Measurements from ENCODE around the gene LRPAP1.
"Not testable (repeated sequence)": the region's sequence is repeated elsewhere in the genome, so short reads cannot be mapped to it uniquely, and the experiment has no call there.

The LRPAP1 gene

GRCh38 chr4:3517731-3518510, 14.3 kb downstream of the LRPAP1 start:
- DNase-seq, result no peak

DNA sequence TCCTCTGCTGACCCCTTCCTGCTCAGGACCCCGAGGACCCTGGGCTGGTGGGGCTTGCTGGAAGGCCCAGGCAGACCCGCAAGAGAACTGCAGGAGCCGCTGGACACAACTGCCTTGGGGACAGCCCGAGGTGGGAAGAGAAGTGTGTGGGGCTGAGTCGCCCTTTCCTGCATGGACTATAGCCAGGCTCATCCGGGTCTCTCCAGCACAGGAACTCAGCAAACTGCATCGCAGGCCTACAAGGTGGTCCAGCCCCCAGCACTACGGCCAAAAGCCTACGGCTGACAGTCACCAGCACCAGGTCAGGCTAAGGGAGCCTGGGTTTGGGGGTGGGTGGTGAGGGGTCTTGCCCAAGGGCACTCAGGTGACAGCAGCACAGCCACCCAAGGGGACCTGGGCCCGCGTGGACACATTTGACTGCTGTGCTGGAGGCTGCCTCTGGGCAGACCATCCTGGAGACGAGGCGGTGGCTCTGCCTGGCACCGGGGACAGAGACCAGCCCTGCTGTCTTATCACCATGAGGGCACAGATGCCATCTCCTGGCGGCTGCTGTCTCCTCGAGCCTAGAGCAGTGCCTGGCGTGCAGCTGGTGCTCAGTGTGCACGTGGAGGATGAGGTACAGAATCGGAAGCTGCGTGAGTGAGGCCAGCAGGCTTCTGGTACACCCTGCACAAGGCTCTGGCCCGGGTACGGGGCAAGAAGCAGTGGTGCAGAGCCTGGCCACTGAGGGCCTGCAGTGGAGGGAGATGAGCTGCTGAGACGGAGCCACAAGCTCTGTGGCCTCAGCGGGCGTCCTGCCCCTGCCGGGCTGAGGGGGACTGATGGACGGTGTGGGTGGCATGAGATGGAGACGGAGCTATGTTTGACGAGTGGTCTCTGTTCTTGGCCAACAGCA, 15.1 kb downstream of the LRPAP1 start:
- no peak for DNase-seq

DNA sequence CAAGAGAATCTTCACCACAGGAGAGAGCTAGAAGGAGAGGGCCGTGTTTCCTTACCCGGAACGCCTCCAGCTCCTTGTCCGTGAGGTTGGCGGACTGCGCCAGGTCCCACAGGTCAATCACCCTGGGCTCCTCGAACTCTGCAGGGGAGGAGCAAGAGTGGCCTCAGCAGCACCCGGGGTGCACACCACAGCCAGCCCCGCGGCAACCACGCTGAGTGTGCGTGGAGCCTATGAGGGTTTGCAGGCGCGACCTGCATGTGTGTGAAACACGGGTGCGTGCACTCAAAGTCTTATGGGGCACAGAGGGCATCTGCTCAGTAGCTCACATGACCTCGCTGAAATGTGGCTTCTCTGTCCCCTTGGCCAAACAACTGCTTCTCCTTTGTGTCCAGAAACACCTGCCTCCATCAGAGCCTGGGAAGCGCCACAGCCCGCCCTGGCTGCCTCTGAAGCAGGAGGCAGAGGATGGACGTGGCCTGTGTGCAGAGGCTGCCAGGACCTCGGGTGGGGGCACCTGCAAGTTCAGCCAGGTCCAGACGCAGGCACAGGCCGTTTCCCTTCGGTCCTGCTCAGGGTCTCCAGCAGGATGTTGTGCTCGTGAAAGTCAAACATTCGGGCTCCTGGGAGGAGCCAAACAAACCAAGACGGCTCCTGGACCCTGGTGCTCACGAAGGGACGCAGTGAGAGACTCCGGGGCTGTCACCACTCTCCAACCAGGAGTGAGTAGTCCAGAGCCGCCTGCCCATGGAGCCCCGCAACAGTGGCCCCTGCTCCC, 16.0 kb downstream of the LRPAP1 start:
- DNase-seq, result no peak

DNA sequence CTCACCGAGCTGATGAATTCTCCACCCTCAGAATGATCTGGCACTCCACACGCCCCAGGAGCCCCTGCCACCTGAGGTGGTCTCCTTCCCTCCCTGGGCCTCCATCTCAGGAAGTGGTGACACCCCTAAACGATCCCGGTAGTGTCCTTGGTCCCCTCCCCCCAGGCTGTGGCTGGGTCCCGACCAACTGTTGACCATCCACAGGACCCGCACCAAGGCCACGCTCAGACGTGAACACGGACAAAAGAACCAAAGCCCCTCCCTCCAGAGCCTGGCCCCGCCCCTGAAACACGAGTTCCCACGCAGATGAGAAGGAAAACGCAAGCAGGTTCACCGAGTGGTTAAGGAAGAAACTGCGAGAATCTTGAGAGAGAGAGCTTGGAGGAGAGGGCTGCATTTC, 16.6 kb downstream of the LRPAP1 start:
- DNase-seq, result no peak

DNA sequence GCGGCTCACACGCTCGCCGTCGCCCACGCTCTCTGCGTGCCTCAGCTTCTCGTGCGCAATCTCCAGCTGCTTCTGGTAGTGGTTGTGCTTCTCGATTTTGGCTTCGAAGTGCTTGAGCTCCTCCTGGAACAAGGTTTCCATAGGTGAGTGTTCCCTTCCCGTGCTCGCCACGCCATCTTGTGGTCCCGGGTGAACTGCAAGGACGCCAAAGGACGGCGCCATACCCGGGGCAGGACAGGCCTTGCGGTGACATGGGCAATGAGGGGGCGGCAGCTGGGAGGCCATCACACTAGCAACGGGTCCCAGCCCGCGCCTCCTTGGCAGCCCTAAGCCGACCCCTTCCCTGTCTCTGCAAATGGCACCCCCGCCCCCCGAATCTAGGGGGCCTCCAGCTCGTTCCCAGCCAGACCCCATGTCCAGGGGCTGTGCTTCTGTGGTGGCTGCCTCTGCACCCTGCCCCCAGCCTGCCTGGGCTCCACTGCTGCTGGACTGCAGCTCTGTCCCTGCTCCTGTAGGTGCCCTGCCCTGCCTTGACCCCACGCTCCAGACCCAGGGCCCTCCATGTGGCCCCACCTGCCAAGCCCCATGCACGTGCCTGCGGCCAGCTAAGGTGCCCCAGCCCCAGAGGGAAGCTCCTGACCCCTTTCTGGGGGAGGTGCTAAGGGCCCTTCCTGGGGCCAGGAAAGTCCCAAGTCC, 17.3 kb downstream of the LRPAP1 start:
- DNase-seq, result no peak

DNA sequence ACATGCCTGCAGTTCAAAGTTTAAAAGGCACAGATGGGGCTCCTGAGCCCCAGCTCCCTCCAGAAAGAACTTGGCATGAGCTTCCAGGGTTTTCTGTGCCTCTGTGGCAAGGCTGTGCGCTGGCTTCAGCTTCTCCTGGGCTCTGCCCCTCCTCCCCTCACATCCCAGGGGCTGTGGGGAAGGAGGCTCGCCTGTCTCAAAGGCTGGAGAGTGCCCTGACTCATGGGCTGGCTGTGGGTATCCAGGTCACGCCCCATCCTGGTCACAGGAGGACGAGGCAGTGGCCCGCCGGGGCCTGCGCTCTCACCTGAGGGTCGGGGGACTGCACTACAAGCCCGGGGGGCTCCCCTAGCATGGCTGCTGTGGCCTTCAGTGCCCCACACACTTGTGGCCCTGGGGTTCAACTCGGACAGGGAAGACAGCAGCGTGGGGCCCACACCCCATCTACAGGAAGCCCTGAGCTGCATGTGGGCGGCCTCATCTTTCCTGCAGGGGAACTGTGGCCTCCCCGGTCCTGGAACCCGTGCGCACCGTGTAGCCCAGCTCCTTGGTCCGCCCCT, 17.9 kb downstream of the LRPAP1 start:
- DNase-seq, result no peak

GRCh38 chr4:3513807-3514206, 18.4 kb downstream of the LRPAP1 start:
- DNase-seq, result no peak

DNA sequence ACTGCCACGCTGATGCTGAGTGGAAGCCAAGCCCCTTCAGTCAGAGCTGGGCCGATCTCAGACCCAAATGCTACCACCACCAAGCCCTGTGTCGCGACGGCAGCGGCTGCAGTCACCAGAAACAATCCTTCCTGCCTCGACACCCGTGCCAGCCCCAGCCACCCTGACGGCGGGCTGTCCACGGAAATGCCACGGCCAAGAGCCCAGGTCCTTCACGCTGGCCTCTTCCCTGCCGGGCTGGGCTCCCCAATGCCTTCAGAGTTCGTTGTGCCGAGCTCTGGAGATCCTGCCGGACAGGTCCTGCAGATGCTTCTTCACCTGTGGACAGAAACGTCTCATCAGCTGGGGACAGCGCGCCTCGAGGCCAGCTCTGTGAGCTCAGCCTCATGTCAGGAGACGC, 19.5 kb downstream of the LRPAP1 start:
- DNase-seq, result no peak

- DNase-seq, result no peak
These were observed 19.9 kb downstream of the LRPAP1 start for GRCh38 chr4:3512279-3512678.

DNA sequence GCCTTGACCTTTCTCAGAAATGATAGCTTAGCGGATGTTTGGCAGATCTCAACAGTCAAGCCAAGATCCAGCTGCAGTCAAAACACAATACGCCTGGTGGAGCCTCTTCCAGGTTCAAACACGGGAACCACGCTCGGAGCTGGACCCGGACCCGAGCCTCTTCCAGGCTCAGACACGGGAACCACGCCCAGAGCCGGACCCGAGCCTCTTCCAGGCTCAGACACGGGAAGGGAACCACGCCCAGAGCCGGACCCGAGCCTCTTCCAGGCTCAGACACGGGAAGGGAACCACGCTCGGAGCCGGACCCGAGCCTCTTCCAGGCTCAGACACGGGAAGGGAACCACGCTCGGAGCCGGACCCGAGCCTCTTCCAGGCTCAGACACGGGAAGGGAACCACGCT, 20.6 kb downstream of the LRPAP1 start:
- not testable (repeated sequence) for DNase-seq

DNA sequence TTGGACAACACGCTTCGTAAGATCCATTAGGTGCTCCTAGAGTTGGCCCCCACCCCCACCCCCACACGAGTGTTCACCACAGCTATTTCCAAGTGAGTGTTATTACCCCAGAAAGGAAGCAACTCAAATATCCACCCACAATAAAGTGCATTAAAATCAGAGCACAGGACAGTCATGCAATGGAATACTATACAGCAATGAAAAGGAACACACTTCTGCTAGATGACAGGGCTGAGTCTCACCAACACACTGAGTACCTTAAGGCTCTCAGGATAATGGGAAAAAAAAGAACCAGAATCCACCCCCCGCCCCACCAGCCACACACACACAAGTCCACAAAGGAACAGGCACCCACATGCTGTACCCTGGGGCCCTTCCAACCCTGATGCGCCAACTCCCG, 21.0 kb downstream of the LRPAP1 start:
- no peak for DNase-seq

GRCh38 chr4:3510481-3510880, 21.7 kb downstream of the LRPAP1 start:
- DNase-seq, result no peak

DNA sequence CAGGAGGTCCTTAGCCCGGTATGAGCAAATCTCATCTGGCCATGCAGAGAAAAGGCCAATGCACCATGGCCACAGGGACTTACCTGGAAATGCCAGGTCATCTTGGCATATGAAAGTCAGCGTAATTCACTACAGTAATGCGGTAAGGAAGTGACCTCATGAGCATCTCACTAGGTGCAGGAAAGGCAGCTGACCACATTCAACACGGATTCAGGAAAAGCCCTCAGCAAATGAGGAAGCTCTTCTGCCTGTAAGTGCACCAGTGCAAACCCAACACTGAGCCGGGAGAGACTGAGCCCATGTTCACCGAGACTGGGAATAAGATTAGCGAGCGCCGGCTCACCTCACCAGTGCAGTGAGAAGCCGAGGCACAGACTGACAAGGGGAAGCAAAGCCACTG, 23.7 kb downstream of the LRPAP1 start:
- DNase-seq, result no peak

DNA sequence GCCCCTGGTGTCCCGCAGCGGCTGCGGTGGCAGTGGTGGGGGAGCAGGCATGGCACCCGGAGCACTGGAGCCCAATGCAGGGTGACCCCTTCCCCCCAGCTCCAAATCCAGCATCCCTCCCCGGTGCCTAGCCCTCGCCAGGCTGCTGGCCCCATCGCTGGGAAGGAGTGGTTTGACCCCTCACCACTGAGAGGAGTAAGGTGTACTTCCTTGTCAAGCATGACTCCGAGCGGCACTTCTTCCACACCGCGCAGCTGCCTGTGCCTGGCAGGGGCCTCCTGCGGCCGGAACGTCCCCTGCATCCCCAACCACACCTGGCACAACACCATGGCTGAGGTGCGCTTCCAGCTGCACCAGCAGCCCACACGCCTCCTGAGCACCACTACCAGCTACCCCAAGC, 27.0 kb downstream of the LRPAP1 start:
- no peak for DNase-seq

DNA sequence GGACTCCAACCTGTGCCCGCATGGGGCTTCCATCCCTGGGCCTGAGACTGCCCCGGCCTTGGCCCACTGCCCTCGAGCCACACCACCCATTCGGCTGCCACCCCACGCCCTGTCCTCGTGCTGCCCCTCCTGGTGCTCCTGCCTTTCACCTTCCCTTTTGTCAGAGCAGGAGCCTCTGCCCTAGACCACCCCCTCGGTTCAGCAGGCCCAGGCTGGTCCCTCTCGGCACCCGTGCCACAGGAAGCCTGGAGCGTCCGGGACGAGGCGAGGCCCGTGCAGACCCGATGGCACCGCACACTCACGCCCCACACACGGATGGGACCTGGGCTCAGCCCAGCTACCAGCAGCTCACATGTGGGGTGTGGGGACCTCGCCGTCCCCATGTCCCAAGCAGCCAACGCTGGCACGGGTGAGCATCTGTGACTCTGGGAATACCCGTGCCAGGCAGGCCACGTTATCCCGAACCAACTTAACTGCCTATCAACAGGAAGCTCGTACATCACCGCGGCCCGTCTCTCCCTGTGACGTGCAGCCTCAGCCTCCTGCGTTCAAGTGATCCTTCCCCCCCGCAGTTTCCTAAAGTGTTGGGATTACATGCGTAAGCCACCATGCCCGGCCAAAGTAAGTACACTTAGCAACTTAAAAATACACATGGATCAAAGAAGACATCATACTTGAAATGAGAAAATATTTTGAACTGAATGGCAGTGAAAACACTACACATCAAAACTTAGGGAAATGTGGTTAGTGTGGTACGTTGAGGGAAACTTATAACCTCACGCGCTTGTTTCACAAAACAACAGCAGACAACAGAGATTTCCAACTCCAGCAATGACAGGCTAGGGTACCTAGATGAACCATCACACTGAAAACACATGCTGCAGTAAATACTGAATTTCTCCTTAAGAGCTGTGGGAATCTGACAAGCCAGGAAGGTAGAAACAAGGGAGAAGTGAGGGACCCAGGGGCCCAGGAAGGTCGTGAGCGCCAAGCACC, 29.0 kb downstream of the LRPAP1 start:
- DNase-seq, result no peak

- DNase-seq, result no peak
These were observed 30.3 kb downstream of the LRPAP1 start for GRCh38 chr4:3501825-3502425.

GRCh38 chr4:3501126-3501824, 30.9 kb downstream of the LRPAP1 start:
- DNase-seq, result no peak

- DNase-seq, result no peak
These were observed 31.6 kb downstream of the LRPAP1 start for GRCh38 chr4:3500634-3501101.

- DNase-seq, result no peak
These were observed 32.1 kb downstream of the LRPAP1 start for GRCh38 chr4:3500111-3500510.

DNA sequence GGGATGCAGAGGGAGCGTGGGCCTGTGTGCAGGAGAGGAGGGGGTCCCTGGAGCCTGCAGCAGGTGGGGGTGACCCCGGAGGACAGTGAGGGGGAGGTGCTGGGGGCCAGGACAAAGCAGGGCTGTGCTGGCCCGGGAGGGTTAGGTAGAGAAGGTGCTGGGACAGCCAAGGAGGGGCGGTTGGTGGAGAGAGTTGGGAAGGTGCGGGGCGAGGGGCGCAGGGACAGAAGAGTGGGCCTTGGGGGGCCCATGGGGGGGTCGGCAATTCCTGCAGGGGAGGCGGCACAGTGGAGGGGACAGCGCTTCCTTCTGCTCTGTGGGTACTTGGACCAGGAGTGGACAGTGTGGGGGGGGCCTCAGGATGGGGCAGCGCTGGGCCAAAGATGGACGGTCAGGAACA, 32.5 kb downstream of the LRPAP1 start:
- no peak for DNase-seq
